RWPE2 (cell line): Measurements from ENCODE around the gene PTBP1.

Experiments
- ATAC-seq: fragments of 200-7000 bp; cut with Tn5 transposase; 3 replicates; pipeline ENCODE4 v1.9.1; 2021; ENCODE audit warnings: low read depth
- DNase-seq: peaks from one replicate; pipeline ENCODE4 v3.0.0-alpha.2; 2020; ENCODE audit warnings: low spot score
- H3K27ac ChIP-seq: fragments of 450-650 bp; 2 replicates; pipeline ENCODE4 v1.5.1; 2017; ENCODE audit warnings: mild to moderate bottlenecking; ENCODE audit not compliant: poor library complexity, severe bottlenecking
- H3K27me3 ChIP-seq: fragments of 250-450 bp; sonication (Bioruptor Pico); 2 replicates; pipeline ENCODE4 v1.5.1; 2021; ENCODE audit warnings: mild to moderate bottlenecking, moderate library complexity; ENCODE audit not compliant: insufficient read depth, poor library complexity, severe bottlenecking
- H3K36me3 ChIP-seq: fragments of 250-450 bp; sonication (Bioruptor Pico); 2 replicates; pipeline ENCODE4 v1.5.1; 2020; ENCODE audit warnings: low read depth, mild to moderate bottlenecking, moderate library complexity
- H3K4me1 ChIP-seq: fragments of 250-450 bp; sonication (Bioruptor Pico); 2 replicates; pipeline ENCODE4 v1.5.1; 2021; ENCODE audit warnings: mild to moderate bottlenecking, moderate library complexity; ENCODE audit not compliant: insufficient read depth, poor library complexity, severe bottlenecking
- H3K4me3 ChIP-seq: fragments of 250-450 bp; sonication (Bioruptor Pico); 2 replicates; pipeline ENCODE4 v1.5.1; 2021; ENCODE audit warnings: mild to moderate bottlenecking, moderate library complexity; ENCODE audit not compliant: severe bottlenecking
- H3K9me3 ChIP-seq: fragments of 250-450 bp; sonication (Bioruptor Pico); 2 replicates; pipeline ENCODE4 v1.5.1; 2021; ENCODE audit warnings: mild to moderate bottlenecking, moderate library complexity; ENCODE audit not compliant: severe bottlenecking
- TF ChIP-seq, protein P1 (sequence below): fragments of 450-650 bp; IDR thresholded peaks from one replicate; pipeline ENCODE4 v1.5.1; 2017; ENCODE audit warnings: mild to moderate bottlenecking, moderate library complexity; ENCODE audit not compliant: poor library complexity, severe bottlenecking

Gene PTBP1

DNA sequence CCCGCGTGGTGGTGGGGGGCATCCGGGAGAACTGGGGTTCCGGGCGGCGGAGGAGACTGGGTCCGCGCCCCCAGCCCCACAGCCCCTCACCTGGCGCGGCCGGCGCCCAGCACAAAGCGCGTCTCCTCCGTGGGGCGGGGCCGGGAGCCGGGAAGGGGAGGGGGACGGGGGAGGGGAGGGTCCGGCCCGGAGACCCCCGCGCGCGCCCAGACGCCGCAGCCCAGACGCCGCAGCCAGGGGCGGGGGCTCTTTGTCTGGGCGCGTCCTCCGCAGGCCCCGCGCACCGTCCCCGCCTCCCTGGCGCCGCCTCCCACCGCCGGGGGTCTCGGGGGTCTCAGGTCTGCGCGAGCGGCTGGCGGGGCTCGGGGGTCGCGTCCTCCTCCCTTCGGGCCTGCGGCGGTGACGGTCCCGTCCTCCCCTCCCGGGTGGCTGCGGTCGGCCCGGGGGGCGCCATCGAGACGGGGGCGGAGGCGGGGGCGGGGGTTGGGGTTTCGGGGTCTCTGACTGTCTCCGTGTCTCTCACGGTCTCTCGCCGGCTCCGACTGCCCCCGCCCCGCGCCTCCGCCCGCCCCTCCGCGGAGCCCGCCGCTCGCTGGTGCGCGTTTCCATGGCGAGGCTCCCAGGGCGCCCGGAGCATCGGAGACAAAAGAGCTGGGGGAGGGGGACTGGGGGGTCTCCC, 24.7 kb downstream of the PTBP1 start, which contains the start of gene PLPPR3:
TSS of gene PLPPR3 (minus strand) at position 131 of the 679 bp plus-strand sequence. CDS start 396 bp downstream, outside the sequence.
- Histone ChIP-seq H3K9me3 (no peaks in the 10 kb centered on the region), H3K27me3 (peaks cover 9% of the 10 kb centered on the region), H3K36me3 (no peaks in the 10 kb centered on the region), H3K4me3 (no peak within 1 kb of the TSS), H3K4me1 (no peaks in the 10 kb centered on the region), H3K27ac (no peak within 1 kb of the TSS)
- TF ChIP-seq, protein P1, sequence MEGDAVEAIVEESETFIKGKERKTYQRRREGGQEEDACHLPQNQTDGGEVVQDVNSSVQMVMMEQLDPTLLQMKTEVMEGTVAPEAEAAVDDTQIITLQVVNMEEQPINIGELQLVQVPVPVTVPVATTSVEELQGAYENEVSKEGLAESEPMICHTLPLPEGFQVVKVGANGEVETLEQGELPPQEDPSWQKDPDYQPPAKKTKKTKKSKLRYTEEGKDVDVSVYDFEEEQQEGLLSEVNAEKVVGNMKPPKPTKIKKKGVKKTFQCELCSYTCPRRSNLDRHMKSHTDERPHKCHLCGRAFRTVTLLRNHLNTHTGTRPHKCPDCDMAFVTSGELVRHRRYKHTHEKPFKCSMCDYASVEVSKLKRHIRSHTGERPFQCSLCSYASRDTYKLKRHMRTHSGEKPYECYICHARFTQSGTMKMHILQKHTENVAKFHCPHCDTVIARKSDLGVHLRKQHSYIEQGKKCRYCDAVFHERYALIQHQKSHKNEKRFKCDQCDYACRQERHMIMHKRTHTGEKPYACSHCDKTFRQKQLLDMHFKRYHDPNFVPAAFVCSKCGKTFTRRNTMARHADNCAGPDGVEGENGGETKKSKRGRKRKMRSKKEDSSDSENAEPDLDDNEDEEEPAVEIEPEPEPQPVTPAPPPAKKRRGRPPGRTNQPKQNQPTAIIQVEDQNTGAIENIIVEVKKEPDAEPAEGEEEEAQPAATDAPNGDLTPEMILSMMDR = no peak
- no peak for ATAC-seq
- DNase-seq = no peak

DNA sequence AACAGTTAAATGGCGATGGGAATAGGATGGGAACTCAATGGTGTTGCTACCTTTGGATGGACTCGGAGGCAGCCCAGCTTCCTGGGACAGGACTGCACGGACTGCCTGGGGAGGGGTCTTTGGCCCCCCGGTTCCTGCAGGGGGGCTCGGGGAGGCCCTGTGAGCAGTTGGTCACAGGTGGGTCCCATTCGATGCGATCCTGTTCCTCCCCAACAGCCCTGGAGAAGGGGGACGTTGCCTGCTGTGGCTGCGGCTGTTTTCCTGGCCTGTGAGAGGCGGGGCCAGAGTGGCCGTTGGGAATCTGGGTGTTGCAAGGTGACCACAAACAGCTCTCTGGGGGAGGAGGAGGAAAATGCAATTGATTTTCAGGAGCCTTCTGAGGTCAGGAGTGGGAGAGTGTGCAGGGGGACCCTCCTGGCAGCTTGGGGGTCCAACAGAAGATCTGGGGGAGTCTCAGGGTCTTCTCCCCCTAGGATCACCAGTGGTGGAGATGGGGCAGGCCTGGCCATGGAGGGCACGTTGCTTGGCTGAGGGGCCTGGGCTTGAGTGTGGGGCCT, 26.4 kb downstream of the PTBP1 start:
- Histone ChIP-seq H3K27me3 (peaks cover 9% of the 10 kb centered on the region), H3K36me3 (no peaks in the 10 kb centered on the region), H3K27ac (no peak overlapping the region), H3K4me1 (no peaks in the 10 kb centered on the region), H3K4me3 (no peak overlapping the region), H3K9me3 (no peaks in the 10 kb centered on the region)
- DNase-seq = no peak
- 0 out of 3 replicates have a peak, but pooled peaks have one; percentile 21 for ATAC-seq
- TF ChIP-seq, protein P1 = no peak

DNA sequence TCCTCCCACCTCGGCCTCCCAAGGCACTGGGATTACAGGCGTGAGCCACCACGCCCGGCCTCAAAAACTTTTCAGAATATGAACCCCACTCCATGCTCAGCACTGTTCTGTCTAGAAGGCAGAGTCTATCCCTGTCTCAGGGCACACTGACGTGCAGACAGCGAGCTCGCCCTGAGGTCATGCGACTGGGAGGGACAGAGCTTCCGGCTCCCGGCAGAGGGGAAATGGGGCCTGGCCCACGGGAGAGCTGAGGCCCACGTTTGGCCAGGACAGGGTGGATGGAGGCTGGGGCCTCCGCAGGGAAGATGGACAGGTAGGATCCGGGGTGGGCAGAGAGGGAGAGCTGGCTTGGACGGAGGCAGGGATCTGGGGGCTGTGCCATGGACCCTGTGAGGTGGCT, 27.6 kb downstream of the PTBP1 start:
- Histone ChIP-seq H3K4me1 (no peaks in the 10 kb centered on the region), H3K27me3 (peaks cover 9% of the 10 kb centered on the region), H3K27ac (no peak overlapping the region), H3K4me3 (no peak overlapping the region), H3K36me3 (no peaks in the 10 kb centered on the region), H3K9me3 (no peaks in the 10 kb centered on the region)
- TF ChIP-seq, protein P1 = no peak
- no peak for DNase-seq
- no peak; the same call in 2 of the 3 replicates for ATAC-seq

DNA sequence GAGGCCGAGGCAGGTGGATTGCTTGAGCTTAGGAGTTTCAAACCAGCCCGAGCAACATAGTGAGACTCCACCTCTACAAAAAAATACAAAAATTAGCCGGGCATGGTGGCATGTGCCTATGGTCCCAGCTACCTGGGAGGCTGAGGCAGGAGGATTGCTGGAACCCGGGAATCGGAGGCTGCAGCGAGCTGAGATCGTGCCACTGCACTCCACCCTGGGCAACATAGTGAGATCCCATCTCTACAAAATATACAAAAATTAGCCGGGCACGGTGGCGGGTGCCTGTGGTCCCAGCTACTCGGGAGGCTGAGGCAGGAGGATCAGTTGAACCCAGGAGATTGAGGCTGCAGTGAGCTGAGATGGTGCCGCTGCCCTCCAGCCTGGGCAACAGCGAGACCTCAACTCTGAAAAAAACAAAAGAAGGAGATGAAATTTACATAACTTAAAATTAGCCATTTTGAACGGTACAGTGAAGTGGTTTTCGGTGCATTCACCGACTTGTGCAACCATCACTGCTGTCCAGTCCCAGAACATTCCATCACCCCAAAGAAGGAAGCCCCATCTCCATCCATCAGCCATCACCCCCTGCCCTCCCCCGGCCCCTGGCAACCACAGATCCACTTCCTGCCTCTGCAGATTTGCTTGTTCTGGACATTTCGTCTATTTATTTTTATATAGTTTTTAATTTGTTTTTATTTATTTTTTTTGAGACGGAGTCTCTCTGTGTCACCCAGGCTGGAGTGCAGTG, 28.8 kb downstream of the PTBP1 start:
- no peaks in the 10 kb centered on the region for H3K4me1 ChIP-seq
- no peaks in the 10 kb centered on the region for H3K36me3 ChIP-seq
- TF ChIP-seq, protein P1 = no peak
- no peak overlapping the region for H3K27ac ChIP-seq
- no peak overlapping the region for H3K4me3 ChIP-seq
- DNase-seq (no peak), ATAC-seq (no peak)
- no peaks in the 10 kb centered on the region for H3K9me3 ChIP-seq
- H3K27me3 ChIP-seq = peaks cover 9% of the 10 kb centered on the region
